Endothelial cell of umbilical vein (primary cell): Measurements from ENCODE around the gene PLA2G12B. TPM values are rescaled to one million over a fixed set of nuclear protein-coding genes. Genes with fewer than 3 reads are reported as not detected.

ENCODE experiments used
- BruUV-seq: library from RNA; stranded (reverse); fragments of 400-500 nt; replicated peaks from 2 replicates; lab custom pipeline; 2021; lab: Mats Ljungman, UMichigan
- CTCF ChIA-PET: fragments of 300-600, 350-600 bp; sonication (Branson Sonifier 250); formaldehyde crosslinking; loops from one replicate; lab custom pipeline; 2021; ENCODE audit warnings: antibody characterized with exemption, inconsistent platforms; lab: Charles Lee
- POLR2A ChIA-PET: fragments of 300-600, 350-600 bp; sonication (Branson Sonifier 250); formaldehyde crosslinking; loops from one replicate; lab custom pipeline; 2021; ENCODE audit warnings: antibody characterized with exemption, inconsistent platforms; lab: Charles Lee
- DNase-seq: peaks from one replicate; pipeline ENCODE4 v3.0.0-alpha.2; 2011; ENCODE audit warnings: low read depth, low spot score
- FAIRE-seq: peaks from 2 replicates; lab custom pipeline; 2011; peaks lifted over from hg19 to GRCh38; lab: Jason Lieb, UNC
- H2AFZ ChIP-seq: 2 replicates; pipeline ENCODE4 v1.6.0; 2012; ENCODE audit warnings: low read depth, low read length, control low read depth, inconsistent platforms
- H3K27ac ChIP-seq: 2 replicates; pipeline ENCODE4 v1.5.1; 2011; ENCODE audit warnings: low read depth, mild to moderate bottlenecking, control low read depth, low read length, moderate library complexity; ENCODE audit not compliant: insufficient read depth
- H3K27me3 ChIP-seq, 2 experiments: 2 replicates each; pipeline versions ENCODE4 v1.6.0 to v1.6.1; 2011; ENCODE audit warnings: low read length in 2 of 2, mixed read lengths in 1 of 2; ENCODE audit not compliant: control insufficient read depth in 2 of 2, insufficient read depth in 2 of 2
- H3K36me3 ChIP-seq, 2 experiments: 2 replicates in 1 of 2; 3 replicates in 1 of 2; pipeline ENCODE4 v1.5.1; 2011; ENCODE audit warnings: low read length in 2 of 2, mild to moderate bottlenecking in 1 of 2, moderate library complexity in 1 of 2; ENCODE audit not compliant: control insufficient read depth in 2 of 2, insufficient read depth in 2 of 2; ENCODE audit errors: extremely low read depth in 1 of 2
- H3K4me1 ChIP-seq: 3 replicates; pipeline ENCODE4 v1.5.1; 2011; ENCODE audit warnings: mild to moderate bottlenecking, low read length; ENCODE audit not compliant: control insufficient read depth, insufficient read depth; ENCODE audit errors: extremely low read depth
- H3K4me2 ChIP-seq: 2 replicates; pipeline ENCODE4 v1.6.1; 2011; ENCODE audit warnings: low read length, control low read depth, mixed read lengths; ENCODE audit not compliant: insufficient read depth
- H3K4me3 ChIP-seq, 3 experiments: fragments of 200-600 bp in 1 of 3; sonication (generic), shearing (Covaris generic) in 1 of 3; replicated peaks in 1 of 3; 2 replicates each; pipeline ENCODE4 v1.5.1; 2011 to 2016; ENCODE audit warnings: control low read depth in 3 of 3, low read length in 3 of 3, mild to moderate bottlenecking in 2 of 3, inconsistent platforms in 1 of 3, low read depth in 1 of 3, moderate library complexity in 1 of 3; ENCODE audit not compliant: insufficient read depth in 1 of 3
- H3K79me2 ChIP-seq: 2 replicates; pipeline ENCODE4 v1.6.0; 2012; ENCODE audit warnings: low read length, inconsistent platforms; ENCODE audit not compliant: control insufficient read depth, insufficient read depth
- H3K9ac ChIP-seq: replicated peaks from 2 replicates; pipeline ENCODE3; 2011; ENCODE audit warnings: low read length, control low read depth; ENCODE audit not compliant: insufficient read depth; ENCODE audit errors: extremely low read depth
- H3K9me1 ChIP-seq: replicated peaks from 3 replicates; pipeline ENCODE4 v1.6.0; 2011; ENCODE audit warnings: mild to moderate bottlenecking, low read length; ENCODE audit not compliant: control insufficient read depth, insufficient read depth; ENCODE audit errors: extremely low read depth
- H3K9me3 ChIP-seq: replicated peaks from 2 replicates; pipeline ENCODE4 v1.5.1; 2012; ENCODE audit warnings: low read length, inconsistent platforms; ENCODE audit not compliant: control insufficient read depth, insufficient read depth
- H4K20me1 ChIP-seq: replicated peaks from 2 replicates; pipeline ENCODE3; 2011; ENCODE audit warnings: mild to moderate bottlenecking, low read length; ENCODE audit not compliant: control insufficient read depth, insufficient read depth; ENCODE audit errors: extremely low read depth
- FOS ChIP-seq: IDR thresholded peaks from 2 replicates; pipeline ENCODE4 v1.6.1; 2011; ENCODE audit warnings: mild to moderate bottlenecking, low read length, moderate library complexity, borderline replicate concordance; ENCODE audit not compliant: insufficient read depth
- GATA2 ChIP-seq: IDR thresholded peaks from 2 replicates; pipeline ENCODE4 v1.7.0; 2011; ENCODE audit warnings: low read depth, mild to moderate bottlenecking, moderate library complexity, mixed read lengths, low read length; ENCODE audit not compliant: insufficient read length, insufficient read depth
- JUN ChIP-seq: IDR thresholded peaks from 2 replicates; pipeline ENCODE4 v1.6.1; 2011; ENCODE audit warnings: borderline replicate concordance, low read depth; ENCODE audit not compliant: insufficient read length, insufficient read depth
- MAX ChIP-seq: IDR thresholded peaks from 2 replicates; pipeline ENCODE4 v1.6.1; 2011; ENCODE audit not compliant: insufficient read depth, insufficient read length
- POLR2A ChIP-seq: IDR thresholded peaks from 2 replicates; pipeline ENCODE4 v1.6.1; 2012; ENCODE audit warnings: low read depth, mild to moderate bottlenecking, control low read depth, low read length
- POLR2AphosphoS5 ChIP-seq: IDR thresholded peaks from 2 replicates; pipeline ENCODE4 v1.6.1; 2012; ENCODE audit warnings: low read depth, mild to moderate bottlenecking, control low read depth, low read length, moderate library complexity; ENCODE audit not compliant: insufficient read depth
- dilution Hi-C: fragments of 300-500 bp; cut with MboI; formaldehyde crosslinking; loops from one replicate; pipeline ENCODE4 v1.15.0; 2019; ENCODE audit warnings: low sequenced_read_pairs; ENCODE audit not compliant: extremely low pct_ligation_motif_present
- intact Hi-C: fragments of 100-400 bp; cut with micrococcal nuclease; formaldehyde crosslinking; loops from one replicate; pipeline ENCODE4 v1.10.0; 2022
- polyA plus RNA-seq, 4 experiments: library from polyadenylated mRNA; depleted of rRNA in 3 of 4; stranded (reverse) in 3 of 4; unstranded in 1 of 4; fragments of >200 nt; gene quantifications; 2 replicates each; pipeline versions ENCODE4 v1.2.1 to v1.2.3, GENCODE V29; 2011 to 2012; ENCODE audit warnings: missing spikeins in 1 of 4
- total RNA-seq: library from RNA; stranded (reverse); gene quantifications from 2 replicates; pipeline ENCODE4 v1.2.3, GENCODE V29; 2021
- TF ChIP-seq, protein P1 (sequence below), 2 donors: IDR thresholded peaks; 1 replicate in 1 of 2; 2 replicates in 1 of 2; pipeline ENCODE4 v1.5.1; 2011; ENCODE audit warnings: low read length in 2 of 2, mild to moderate bottlenecking in 2 of 2, moderate library complexity in 2 of 2, control low read depth in 1 of 2, inconsistent platforms in 1 of 2, low read depth in 1 of 2; ENCODE audit not compliant: insufficient read depth in 1 of 2; ENCODE audit errors: extremely low read depth in 1 of 2

PLA2G12B gene
- total and polyA plus RNA-seq, 2 donors (not counting 3 experiments of a cell fraction or from before 2014, with no cell fraction given) = not detected

- CTCF ChIA-PET = no interaction called here
- H3K36me3 ChIP-seq = no peaks in the 10 kb centered on the region
- H3K9me3 ChIP-seq = no peaks in the 10 kb centered on the region
- H3K4me3 ChIP-seq = no peak overlapping the region
- H3K4me2 ChIP-seq = no peak overlapping the region
- H3K27ac ChIP-seq = no peak overlapping the region
- H2AFZ ChIP-seq = no peak overlapping the region
- H3K9ac ChIP-seq = no peak overlapping the region
- POLR2A ChIA-PET = no interaction called here
- dilution Hi-C loops = no loop called here
- FAIRE-seq (no peak), DNase-seq (no peak)
- no peaks in the 10 kb centered on the region for H3K27me3 ChIP-seq
- no peaks in the 10 kb centered on the region for H4K20me1 ChIP-seq
- BruUV-seq = no TSS peak
- intact Hi-C loops = loop anchor here (5.0 kb wide), 1 partner anchor 196 kb away; the partner anchor contains the start of gene MCU
- peaks cover 25% of the 10 kb centered on the region for H3K4me1 ChIP-seq
- H3K9me1 ChIP-seq = no peaks in the 10 kb centered on the region
- no peaks in the 10 kb centered on the region for H3K79me2 ChIP-seq
- TF ChIP-seq JUN = no peak
- TF ChIP-seq, protein P1, sequence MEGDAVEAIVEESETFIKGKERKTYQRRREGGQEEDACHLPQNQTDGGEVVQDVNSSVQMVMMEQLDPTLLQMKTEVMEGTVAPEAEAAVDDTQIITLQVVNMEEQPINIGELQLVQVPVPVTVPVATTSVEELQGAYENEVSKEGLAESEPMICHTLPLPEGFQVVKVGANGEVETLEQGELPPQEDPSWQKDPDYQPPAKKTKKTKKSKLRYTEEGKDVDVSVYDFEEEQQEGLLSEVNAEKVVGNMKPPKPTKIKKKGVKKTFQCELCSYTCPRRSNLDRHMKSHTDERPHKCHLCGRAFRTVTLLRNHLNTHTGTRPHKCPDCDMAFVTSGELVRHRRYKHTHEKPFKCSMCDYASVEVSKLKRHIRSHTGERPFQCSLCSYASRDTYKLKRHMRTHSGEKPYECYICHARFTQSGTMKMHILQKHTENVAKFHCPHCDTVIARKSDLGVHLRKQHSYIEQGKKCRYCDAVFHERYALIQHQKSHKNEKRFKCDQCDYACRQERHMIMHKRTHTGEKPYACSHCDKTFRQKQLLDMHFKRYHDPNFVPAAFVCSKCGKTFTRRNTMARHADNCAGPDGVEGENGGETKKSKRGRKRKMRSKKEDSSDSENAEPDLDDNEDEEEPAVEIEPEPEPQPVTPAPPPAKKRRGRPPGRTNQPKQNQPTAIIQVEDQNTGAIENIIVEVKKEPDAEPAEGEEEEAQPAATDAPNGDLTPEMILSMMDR (IDR thresholded peaks at IDR 0.05; ENCODE audit: extremely low read depth in 1 of 2, insufficient read depth in 1 of 2, low read depth in 1 of 2, low read length in 2 of 2) = no peak
- TF ChIP-seq MAX = no peak
- no peak for TF ChIP-seq POLR2AphosphoS5
- no peak for TF ChIP-seq FOS
- no peak for TF ChIP-seq GATA2
- no peak for TF ChIP-seq POLR2A
Measured at GRCh38 chr10:72888151-72888638, 66.4 kb downstream of the PLA2G12B start.
